NCI-H128 (cell line): ENCODE results near the gene ZFP42.
"Not testable (repeated sequence)": the region's sequence is repeated elsewhere in the genome, so short reads cannot be mapped to it uniquely, and the experiment has no call there.

Experiments
- DNase-seq: peaks from one replicate; lab custom pipeline; 2025; ENCODE audit not compliant: unreplicated experiment; lab: John Stamatoyannopoulos, UW

The ZFP42 gene

DNA sequence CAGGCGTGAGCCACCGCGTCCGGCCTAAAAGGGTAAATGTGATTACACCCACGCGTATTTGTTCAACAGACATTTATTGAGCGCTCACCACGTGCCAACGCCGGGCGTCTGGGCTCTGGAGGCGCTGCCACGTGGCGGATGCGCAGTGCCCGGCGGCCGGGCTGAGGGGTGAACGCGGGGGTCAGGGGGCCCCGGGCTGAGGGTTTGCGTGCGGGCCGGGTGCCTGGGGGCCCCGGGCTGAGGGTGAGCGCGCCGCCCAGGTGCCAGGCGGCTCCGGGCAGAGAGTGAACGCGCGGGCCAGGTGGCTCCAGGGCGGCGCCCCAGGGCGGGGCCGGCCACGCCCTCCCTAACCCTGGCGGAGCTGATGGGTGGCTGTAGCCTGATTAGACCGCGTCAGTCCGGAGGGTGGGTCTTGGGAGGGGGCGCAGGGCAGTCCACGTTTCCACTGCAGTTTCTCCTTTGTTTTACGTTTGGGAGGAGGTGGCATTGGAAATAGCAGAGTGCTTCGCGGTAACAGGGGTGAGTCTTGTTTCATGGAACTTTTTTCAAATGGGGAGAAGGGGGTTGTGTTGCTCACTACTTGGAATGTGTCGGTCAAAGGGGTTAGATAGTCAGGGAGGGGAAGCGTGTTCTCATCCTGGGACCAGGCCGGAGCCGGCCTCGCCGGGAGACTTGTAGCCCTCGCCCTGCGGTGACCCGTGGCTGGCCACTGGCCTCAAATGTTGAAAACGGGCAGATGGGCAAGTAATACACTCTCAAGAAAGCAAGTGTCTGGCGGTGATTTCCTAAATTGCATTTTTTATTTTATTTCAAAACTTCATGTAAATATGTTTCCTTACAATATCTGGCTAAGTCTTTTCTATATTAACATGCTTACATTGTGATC is at the start of gene ZFP42:
Gene ZFP42, plus strand, starts transcription at position 450 of the 886 bp plus-strand sequence. CDS start 7,037 bp downstream, outside the sequence.
- no peak for DNase-seq

DNA sequence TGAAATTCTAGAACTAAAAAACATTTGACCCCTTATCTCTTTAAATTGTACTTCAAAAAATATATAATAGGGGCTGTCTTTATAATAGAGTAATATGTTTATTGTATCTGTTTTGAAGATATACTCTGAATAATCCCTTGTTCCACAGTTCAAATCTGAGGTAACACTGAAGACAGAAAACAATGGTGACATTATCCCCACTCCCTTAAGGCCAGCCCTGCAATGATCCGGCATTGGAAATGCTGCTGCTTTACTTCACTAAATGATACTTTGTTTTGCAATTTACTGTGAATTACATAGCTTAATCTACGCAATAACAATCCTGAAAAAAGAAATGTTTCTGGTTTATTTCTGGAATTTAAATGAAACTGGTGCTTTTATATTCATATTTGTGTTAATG is 34.4 kb upstream of the ZFP42 start:
- DNase-seq: no peak

DNA sequence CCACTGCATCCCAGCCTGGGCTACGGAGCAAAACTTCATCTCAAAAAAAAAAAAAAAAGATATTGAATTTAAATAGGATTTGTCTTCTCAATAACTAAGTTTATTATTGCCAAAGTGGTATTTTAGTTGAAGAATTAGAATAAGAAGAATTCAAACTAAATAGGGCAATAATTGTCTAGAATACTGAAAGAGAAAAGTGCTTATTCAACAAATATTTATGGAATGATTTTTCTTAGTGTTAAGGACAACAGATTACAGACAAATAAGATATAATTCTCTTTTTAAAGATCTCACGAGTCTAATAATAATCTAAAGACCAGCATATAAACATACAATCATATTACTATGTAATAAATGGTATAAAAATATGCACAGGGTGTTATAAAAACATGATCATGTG is 33.6 kb upstream of the ZFP42 start:
- no peak for DNase-seq

DNA sequence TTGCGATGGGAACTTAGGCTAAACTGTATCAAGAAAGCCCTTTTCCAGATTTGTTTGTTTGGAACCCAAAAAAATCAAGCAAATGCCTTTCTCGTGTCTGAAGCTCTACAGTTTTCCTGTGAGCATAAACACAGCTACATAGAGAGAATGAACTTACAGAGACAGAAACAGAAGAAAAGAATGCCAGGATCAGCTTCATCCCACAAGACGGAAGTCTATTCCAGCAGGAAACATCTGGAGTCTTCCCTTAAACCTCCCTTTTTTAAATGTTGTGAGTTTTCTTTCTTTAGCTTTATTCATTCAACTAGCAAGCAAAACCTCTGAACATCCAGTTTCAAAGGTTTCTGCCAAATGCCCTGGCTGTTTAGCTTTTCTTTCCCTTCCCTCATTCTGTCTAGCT is 32.6 kb upstream of the ZFP42 start:
- no peak for DNase-seq

DNA sequence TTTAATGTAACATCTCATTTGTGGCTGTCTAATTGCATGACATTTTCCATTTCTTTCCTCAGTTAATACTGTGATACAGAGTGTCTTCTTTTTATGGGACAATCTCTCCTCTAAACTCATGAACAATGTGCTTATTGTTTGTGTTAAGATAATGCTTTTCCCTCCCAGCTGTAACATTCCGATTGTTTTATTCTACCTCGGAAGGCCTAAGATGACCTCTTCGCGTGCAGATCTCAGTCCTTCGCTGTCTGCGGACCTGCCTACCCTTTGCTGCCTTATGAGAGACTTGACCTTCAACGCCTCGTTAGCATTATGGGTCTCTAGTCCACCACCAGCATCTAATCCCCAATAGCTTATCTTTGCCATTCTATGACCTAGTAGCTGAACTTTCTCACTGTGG is 29.8 kb upstream of the ZFP42 start:
- no peak for DNase-seq

DNA sequence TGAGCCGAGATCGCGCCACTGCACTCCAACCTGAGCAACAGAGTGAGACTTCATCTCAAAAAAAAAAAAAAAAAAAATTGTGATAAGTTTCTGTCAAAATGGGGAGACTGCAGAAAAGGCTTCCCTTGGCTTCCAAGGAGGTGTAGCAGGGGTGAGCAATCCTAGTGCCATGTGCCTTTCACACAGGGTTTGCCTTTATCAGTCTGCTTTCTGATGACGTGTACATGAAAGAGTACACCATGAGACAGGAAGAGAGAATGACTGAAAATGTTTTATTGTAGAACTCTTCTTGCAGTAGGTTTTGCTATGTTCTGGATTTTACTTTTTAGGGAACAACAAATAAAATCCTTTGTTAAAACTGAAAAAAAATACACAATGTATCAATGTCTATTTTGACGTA is 23.4 kb upstream of the ZFP42 start:
- no peak for DNase-seq

DNA sequence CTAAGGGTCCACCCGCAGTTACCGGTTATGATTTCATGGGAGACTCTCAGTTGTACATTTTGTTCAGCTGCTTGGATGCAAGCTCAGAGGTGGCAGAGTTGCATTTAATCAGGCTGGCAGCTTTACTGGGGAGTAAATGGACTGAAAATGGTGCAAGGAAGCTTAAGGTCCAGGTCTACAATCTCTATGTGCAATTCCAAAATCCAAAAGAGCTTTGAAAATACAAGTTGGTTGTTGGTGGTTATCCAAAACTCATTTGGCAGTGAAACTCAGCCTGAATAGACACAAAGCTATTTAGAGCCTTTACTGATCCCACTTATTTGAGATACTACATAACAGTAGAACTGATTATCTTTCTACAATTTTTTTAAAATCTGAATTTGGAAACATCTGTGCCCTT is 11.8 kb upstream of the ZFP42 start:
- DNase-seq: no peak

DNA sequence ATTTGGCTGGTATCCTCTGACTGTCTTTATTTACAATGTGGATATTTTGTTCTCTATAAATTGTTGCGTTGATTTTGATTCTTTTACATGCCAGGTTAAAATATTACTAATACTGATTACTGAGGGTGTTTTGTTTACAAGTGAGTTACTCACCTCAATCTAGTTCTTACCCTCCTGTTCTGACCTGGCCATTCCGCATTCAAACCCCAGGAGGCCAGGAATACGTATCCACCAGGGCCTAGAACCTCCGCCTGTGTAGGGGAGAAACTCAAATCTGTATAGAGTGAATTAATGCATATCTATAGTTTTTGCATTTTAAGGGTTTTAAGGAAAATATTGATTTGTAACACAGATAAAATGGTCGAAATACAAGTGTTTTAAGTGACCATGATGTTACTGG is 2.6 kb upstream of the ZFP42 start:
- DNase-seq: no peak

DNA sequence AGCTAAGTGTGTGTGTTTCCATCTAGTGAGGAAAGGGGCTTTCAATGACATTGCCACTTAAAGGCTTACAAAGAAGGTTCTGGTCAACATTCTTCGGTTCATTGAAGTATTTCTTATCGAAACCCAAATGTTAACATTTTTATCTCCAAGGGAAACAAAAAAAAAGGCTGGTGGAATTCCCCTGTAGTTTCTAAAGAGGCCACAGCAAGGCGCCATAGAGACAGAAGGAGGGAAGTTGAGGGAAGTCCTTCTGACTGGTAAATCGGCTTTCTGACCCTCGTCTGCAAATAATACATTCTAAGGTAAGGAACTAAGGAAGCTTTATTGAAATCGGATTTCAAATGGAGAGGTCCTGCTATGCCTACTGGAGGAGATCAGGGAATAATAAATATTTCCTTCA is 1.7 kb upstream of the ZFP42 start:
- DNase-seq: no peak

DNA sequence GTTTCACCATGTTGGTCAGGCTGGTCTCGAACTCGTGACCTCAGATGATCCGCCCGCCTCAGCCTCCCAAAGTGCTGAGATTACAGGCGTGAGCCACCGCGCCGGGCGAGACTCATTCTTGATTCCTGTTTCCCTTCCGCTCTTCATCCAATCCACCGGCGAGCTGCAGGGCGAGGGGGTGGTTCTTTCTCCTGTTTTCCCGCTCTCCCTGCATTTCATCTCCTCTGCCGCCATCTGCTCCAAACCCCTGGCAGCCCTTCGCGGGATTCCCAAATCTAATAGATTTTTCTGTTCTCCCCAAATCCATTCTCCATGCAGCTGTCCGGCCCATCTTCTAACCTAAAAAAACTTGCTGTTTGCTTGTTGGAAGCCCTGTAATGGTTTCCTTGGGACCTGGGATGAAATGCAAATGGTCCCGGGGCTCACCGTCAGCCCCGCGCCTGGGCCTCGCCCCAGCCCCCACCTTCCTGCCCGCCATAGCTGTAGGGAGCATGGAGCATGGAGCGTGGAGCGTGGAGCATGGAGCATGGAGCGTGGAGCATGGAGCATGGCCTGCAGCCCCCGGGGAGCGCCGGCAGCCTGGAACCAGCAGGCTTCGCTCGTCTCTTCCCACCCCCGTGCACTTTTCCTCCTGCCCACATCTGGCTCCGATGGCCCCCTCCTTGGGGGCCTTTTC is 1.1 kb downstream of the ZFP42 start:
- no peak for DNase-seq

DNA sequence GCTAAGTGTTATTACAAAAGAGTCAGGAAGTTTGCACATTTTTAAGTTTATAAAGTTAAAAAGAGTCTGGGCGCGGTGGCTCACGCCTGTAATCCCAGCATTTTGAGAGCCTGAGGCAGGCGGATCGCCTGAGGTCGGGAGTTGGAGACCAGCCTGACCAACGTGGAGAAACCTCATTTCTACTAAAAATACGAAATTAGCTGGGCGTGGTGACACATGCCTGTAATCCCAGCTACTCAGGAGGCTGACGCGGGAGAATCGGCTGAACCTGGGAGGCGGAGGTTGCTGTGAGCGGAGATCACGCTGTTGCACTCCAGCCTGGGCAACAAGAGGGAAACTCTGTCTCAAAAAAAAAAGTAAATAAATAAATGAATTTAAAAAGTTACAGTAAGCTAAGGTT is 2.4 kb downstream of the ZFP42 start:
- not testable (repeated sequence) for DNase-seq

DNA sequence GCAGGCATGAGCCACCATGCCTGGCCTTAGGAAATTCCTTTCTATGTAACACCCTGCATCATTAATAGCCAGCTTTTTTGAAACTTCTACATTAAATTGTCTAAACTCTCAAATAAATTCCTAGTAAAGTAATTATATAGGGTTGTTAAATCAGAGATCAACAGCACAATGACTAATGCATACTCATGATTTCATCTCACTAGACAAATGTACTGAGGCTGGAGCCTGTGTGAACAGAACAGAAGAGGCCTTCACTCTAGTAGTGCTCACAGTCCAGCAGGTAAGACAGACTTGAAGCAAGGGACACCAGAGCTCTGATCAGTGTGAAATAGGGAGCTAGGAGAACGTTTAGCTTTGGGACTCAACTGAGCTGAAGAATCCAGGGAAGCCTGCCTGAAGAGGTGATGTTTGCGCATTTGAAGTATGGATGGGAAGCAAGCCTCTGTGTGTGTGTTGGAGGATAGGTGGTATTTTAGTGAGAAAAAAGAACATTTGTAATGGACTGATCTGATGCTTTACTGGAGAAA is 3.9 kb downstream of the ZFP42 start:
- DNase-seq: no peak

DNA sequence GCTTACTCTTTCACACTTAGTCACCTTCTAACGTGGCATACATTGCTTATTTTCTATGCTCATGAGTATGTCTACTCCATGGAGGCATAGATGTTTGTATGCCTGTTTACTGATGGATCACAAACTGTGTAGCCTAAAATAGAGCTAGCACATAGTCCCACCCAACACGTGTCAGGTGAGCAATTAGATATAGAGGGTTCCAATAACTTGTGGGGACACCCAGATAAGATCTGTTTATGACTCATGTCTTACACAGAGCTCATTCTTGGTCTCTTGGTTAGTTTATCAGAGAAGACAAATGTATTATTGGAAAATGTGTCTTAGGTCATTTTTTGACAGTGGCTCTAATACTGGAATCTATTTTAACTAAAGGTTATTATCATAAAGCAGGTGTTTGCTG is 6.8 kb downstream of the ZFP42 start:
- no peak for DNase-seq

DNA sequence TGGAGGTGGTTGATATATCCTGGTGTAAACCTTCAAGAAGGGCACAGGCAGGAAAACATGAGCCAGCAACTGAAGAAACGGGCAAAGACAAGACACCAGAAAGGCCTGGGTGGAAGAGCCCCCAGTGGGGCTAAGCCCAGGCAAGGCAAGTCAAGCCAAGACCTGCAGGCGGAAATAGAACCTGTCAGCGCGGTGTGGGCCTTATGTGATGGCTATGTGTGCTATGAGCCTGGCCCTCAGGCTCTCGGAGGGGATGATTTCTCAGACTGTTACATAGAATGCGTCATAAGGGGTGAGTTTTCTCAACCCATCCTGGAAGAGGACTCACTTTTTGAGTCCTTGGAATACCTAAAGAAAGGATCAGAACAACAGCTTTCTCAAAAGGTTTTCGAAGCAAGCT is 7.2 kb downstream of the ZFP42 start:
- DNase-seq: no peak

DNA sequence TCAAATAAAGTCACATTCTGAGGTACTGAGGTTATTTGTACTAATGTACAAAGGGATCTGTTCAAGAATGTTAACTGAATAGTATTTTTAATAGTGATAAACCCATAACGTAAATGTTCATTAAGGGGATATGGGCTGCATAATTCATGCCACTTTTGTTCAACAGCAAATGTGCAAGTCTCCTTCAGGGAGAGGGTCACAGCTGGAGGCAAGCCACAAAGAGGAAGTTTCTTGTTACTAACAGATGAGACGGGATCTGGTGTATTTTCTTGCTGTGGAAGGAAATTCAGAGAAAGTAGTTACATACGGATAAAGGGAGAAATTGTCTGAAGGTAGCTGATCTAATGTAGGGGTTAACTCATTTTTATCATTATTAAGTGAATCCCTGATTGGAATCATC is 10.0 kb downstream of the ZFP42 start:
- no peak for DNase-seq

DNA sequence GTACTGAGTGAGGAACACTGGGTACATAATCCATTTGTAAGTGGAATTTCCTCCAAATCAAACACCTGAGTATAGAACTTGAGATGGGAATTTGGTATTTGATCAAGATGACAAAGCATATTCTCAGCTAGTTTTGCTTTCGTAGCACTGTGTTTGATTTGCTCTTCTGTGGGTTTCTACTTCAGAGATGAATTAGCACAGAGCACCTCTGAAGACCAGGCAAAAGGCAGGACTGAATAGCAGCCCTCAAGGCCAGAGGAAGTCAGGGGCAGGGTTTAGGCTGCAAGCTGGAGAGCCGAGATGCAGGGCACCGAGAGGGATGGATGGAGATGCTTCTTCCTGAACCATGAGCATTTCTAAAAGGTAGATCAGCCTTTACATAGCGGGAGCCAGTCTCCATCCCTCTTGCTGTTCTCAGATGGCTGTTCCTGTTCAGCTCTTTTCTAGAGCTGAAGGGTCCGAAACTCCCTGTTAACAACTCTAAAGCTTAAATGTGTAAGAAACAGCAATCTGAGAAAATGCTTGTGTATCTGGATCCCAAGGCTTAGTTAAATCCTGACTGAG is 10.8 kb downstream of the ZFP42 start:
- DNase-seq: no peak

DNA sequence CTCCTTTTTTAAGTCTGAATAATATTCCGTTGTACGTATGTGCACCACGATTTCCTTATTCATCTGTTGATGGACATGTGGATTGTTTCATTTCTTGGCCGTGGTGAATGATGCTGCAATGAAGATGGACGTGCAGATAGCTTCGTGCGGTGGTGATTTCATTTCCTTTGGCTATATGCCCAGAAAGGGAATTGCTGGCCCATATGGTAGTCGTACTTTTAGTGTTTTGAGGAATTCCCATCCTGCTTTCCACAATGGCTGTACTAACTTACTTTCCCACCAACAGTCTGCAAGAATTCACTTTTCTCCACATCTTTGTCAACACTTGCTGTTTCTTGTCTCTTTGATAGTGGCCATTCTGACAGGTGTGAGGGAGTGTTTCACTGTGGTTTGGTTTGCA is 12.8 kb downstream of the ZFP42 start:
- no peak for DNase-seq

DNA sequence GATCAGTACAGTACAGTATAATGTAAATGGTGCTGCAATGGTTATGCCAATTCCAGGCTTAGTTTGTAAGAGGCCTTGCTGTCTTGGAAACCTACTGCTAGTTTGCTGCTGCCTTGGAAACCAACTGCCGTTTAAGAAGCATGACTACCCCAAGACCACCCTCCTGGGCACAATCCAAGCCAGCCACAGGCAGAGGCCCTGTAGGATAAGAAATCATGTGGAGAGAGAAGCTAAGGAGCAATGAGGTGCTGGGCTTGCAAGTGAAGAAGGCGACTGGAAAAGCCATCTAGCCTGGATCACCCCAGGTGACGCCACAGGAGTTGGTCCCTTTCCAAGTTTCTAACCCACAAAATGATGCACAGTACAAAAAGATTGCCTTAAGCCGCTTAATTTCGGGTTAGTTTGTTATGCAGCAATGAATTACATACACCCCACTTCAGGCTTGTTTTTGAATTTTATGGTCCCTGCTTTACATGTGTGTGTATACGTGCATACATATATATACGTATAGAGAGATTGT is 16.9 kb downstream of the ZFP42 start:
- DNase-seq: no peak

DNA sequence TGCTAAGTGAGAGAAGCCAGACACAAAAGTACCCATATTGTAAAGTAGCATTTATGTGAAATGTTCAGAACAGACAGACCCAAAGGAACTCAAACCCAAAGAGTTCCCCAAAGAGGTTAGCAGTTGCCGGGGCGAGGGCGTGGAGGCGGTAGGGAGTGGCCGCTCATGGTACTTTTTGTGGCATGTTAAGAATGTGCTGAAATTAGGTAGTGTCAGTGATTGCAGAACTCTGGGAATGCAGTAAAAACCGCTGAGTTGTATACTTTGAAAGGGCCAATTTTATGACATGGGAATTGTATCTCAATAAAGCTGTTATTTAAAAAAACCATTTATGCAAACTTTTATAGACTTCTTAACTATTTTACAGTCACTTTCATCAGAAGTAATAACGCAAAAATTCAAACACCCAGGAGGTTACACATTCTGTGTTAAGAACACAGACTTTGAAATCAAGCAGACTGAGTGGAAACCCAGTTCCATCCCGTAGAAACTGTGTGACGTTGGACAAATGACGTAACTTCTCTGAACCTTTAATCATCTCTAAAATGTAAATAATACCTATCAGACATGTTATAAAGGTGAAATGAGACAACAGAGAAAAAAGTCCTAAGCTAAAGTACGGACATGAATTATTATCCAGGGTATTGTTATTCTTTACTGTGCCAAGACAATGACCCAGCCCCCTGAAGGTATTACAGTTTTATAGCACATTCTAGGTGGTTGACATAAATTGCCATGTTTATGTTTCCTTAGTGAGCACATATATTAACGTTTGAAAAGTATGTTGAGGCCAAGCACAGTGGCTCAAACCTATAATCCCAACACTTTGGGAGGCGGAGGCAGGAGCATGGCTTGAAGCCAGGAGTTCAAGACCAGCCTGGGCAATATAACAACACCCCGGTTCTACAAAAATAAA is 19.7 kb downstream of the ZFP42 start:
- DNase-seq: no peak

DNA sequence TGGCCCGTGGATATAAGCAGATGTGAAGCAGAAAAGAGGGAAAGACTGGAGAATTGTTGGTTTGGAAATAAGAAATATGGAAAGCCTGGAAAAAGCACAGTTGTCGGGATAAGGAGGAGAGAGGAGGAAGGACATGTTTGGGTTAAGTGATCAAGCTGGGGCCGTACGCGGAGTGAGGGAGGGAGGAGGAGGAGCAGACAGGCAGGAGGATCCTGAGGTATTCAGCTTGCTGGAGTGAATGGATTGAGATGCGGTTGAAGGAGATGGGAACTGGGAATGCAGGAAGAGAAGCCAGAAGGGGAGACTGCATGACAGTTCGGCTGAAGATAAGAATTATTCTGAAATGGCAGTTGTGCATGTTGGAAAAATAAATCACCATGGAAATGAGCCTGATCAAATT is 21.2 kb downstream of the ZFP42 start:
- DNase-seq: no peak

DNA sequence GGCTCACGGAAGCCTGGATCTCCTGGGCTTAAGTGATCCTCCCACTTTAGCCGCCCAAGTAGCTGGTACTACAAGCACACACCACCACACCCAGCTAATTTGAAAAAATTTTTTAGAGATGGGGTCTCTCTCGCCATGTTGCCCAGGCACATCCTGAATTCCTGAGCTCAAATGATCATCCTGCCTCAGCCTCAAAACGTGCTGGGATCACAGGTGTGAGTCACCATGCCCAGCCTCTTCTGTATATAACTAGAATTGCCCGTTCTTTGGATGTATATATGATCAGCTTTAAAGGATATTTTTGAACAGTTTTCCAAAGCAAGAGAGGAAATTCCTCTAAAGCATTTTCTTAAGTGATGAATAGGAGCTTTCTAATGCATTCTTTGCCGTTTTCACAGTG is 22.7 kb downstream of the ZFP42 start:
- no peak for DNase-seq
